Mesodermal cell (in vitro differentiated cells): ENCODE results near the gene PGPEP1.
A peak's percentile ranks its signal among the peaks of the same experiment; 100 is the strongest.

Experiments
- H3K27ac ChIP-seq: 2 replicates; pipeline ENCODE4 v1.7.0; 2013; ENCODE audit warnings: mild to moderate bottlenecking, low read depth, low read length, moderate library complexity; ENCODE audit not compliant: severe bottlenecking
- H3K36me3 ChIP-seq: 2 replicates; pipeline ENCODE4 v1.7.1; 2013; ENCODE audit warnings: mild to moderate bottlenecking, low read length, moderate library complexity; ENCODE audit not compliant: control insufficient read depth, insufficient read depth
- H3K4me1 ChIP-seq: one replicate; pipeline ENCODE4 v1.7.1; 2013; ENCODE audit warnings: mild to moderate bottlenecking, low read length; ENCODE audit not compliant: insufficient read depth, control insufficient read depth, poor library complexity, severe bottlenecking
- H3K4me3 ChIP-seq: 2 replicates; pipeline ENCODE4 v1.7.0; 2013; ENCODE audit warnings: low read length, control low read depth, mild to moderate bottlenecking; ENCODE audit not compliant: insufficient read depth, poor library complexity, severe bottlenecking; ENCODE audit errors: extremely low read depth
- H3K9me3 ChIP-seq: 2 replicates; pipeline ENCODE4 v1.7.1; 2013; ENCODE audit warnings: mild to moderate bottlenecking, low read length, moderate library complexity; ENCODE audit not compliant: control insufficient read depth
- WGBS, 2 experiments: methylation state at CpG; one replicate each; pipeline ENCODE4 v1.1.5; 2013; ENCODE audit warnings: missing lambda C conversion rate in 2 of 2; ENCODE audit not compliant: insufficient coverage in 2 of 2; 5-methylcytosine and 5-hydroxymethylcytosine counted together

PGPEP1 gene

DNA sequence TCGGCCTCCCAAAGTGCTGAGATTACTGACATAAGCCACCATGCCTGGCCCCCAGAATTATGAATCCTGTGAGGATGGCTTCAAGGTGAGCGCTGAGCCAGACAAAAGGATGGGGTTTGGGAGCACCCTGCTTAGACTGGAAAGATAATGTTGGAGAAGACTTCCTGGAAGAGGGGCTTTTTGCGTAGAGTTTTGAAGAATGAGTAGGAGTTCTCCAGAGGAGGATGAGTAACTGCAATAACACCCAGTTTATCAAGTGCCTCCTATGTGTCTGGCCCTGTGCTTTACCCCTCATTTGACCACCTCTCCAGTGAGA, 44.9 kb downstream of the PGPEP1 start:
- H3K27ac ChIP-seq, result peak overlapping the region; percentile 55
- H3K4me3 ChIP-seq, result no peak overlapping the region
- H3K36me3 ChIP-seq, result peaks cover 11% of the 10 kb centered on the region
- no peaks in the 10 kb centered on the region for H3K9me3 ChIP-seq
- peaks cover 31% of the 10 kb centered on the region for H3K4me1 ChIP-seq
- 96 to 100% methylated on average over 1 to 3 of the region's 3 CpGs for WGBS, 2 experiments

DNA sequence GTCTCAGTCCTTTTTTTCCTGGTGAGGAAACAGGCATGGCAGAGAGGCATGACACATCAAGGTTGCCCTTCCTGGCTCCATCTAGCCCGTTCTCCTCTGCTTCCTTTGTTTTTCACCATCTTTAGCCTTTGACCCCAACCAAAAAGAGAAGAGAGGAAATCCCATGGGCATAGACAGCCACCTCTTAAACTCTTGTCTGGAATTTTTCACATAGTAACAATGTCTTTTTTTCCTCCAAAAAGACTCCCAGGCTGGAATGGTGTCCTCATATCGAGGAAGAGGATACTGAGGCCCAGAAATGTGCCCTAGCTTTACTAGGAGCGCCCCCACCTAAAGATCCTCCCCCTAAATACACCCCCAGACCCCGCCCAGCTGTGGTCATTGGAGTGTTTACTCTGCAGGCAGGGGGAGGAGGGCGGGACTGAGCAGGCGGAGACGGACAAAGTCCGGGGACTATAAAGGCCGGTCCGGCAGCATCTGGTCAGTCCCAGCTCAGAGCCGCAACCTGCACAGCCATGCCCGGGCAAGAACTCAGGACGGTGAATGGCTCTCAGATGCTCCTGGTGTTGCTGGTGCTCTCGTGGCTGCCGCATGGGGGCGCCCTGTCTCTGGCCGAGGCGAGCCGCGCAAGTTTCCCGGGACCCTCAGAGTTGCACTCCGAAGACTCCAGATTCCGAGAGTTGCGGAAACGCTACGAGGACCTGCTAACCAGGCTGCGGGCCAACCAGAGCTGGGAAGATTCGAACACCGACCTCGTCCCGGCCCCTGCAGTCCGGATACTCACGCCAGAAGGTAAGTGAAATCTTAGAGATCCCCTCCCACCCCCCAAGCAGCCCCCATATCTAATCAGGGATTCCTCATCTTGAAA, 45.5 kb downstream of the PGPEP1 start, which contains the start of gene GDF15:
GDF15 (plus strand) TSS at position 484 of the 868 bp plus-strand sequence; CDS start at position 516, 32 bp downstream.
- Histone ChIP-seq H3K4me1 (peaks cover 31% of the 10 kb centered on the region), H3K27ac (peak within 1 kb of the TSS; percentile 55), H3K9me3 (no peaks in the 10 kb centered on the region), H3K36me3 (peaks cover 11% of the 10 kb centered on the region), H3K4me3 (peak within 1 kb of the TSS; percentile 47)
- 73 to 79% methylated on average over 19 to 30 of the region's 33 CpGs for WGBS, 2 experiments

DNA sequence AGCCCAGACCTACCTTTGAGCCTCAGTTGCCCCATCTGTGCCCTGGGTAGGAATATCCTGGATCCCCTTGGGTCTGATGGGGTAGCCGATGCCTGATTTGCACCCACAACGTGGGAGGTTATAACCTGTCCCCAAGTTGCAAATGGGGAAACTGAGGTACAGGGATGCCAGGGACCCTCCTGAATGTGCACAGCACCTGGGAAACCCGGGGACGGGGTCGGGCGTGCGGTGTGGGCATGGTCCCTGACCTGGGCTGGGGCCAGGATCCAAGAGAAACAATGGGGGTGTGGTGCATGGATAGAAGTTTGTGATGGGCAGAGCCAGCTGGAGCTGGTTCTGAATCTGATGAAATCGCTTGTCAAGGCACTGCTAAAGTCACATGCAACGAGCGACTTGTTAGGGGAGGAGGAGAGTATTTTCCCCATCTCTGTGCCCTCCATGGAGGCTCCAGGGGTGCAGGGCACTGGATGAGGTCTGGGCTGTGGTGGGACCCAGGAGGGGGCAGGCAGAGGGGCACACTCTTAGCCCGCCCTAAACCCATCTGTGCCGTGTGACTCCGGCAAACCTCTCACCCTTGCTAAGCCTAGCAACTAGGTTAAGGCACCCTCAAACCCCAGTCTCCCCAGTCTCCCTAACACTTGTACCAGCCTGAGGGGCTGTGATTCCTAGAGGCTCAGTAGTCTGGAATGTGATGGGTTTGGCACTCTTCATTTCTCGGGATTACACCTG, 46.3 kb downstream of the PGPEP1 start:
- Histone ChIP-seq H3K36me3 (peaks cover 11% of the 10 kb centered on the region), H3K4me3 (peak overlapping the region; percentile 47), H3K27ac (no peak overlapping the region), H3K4me1 (peaks cover 31% of the 10 kb centered on the region), H3K9me3 (no peaks in the 10 kb centered on the region)
- 87 to 93% methylated on average over 12 to 13 of the region's 14 CpGs for WGBS, 2 experiments

DNA sequence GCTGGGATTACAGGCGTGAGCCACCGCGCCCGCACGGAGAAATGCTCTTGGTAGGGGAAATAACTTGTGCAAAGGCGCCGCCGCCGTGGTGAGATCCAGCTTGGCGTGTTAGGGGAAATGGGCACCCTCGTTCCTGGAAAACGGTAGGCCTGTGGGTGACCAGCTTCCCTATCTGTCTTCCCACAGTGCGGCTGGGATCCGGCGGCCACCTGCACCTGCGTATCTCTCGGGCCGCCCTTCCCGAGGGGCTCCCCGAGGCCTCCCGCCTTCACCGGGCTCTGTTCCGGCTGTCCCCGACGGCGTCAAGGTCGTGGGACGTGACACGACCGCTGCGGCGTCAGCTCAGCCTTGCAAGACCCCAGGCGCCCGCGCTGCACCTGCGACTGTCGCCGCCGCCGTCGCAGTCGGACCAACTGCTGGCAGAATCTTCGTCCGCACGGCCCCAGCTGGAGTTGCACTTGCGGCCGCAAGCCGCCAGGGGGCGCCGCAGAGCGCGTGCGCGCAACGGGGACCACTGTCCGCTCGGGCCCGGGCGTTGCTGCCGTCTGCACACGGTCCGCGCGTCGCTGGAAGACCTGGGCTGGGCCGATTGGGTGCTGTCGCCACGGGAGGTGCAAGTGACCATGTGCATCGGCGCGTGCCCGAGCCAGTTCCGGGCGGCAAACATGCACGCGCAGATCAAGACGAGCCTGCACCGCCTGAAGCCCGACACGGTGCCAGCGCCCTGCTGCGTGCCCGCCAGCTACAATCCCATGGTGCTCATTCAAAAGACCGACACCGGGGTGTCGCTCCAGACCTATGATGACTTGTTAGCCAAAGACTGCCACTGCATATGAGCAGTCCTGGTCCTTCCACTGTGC, 47.9 kb downstream of the PGPEP1 start:
- Histone ChIP-seq H3K9me3 (no peaks in the 10 kb centered on the region), H3K4me1 (peaks cover 19% of the 10 kb centered on the region), H3K4me3 (peak overlapping the region; percentile 47), H3K36me3 (peaks cover 11% of the 10 kb centered on the region), H3K27ac (no peak overlapping the region)
- 29 to 31% methylated on average over 82 to 86 of the region's 86 CpGs for WGBS, 2 experiments

DNA sequence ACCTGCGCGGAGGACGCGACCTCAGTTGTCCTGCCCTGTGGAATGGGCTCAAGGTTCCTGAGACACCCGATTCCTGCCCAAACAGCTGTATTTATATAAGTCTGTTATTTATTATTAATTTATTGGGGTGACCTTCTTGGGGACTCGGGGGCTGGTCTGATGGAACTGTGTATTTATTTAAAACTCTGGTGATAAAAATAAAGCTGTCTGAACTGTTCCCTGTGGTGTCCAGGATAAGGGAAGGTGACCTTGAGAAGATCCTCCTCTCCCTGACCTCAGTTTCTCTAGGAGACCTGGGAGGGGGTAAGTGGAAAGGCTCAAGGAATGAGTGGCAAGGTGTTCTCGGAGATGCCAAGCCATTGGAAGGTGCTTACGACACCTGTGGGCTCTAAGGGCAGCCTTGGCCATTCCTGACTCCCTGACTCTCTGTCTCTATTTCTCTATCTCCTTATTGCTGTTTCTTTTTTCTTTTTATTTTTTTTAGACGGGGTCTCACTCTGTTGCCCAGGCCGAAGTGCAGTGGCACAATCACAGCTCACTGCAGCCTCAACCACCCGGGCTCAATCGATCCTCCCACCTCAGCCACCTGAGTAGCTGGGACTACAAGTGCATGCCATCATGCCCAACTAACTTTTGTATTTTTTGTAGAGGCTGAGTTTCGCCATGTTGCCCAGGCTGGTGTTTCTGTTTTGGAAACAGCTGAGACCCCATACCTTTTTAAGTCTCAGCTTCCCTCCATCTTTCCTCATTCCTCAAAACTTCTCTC, 48.7 kb downstream of the PGPEP1 start:
- peaks cover 19% of the 10 kb centered on the region for H3K4me1 ChIP-seq
- no peaks in the 10 kb centered on the region for H3K9me3 ChIP-seq
- peaks cover 11% of the 10 kb centered on the region for H3K36me3 ChIP-seq
- peak overlapping the region; percentile 47 for H3K4me3 ChIP-seq
- no peak overlapping the region for H3K27ac ChIP-seq
- 97 to 100% methylated on average over 7 to 10 of the region's 13 CpGs for WGBS, 2 experiments

DNA sequence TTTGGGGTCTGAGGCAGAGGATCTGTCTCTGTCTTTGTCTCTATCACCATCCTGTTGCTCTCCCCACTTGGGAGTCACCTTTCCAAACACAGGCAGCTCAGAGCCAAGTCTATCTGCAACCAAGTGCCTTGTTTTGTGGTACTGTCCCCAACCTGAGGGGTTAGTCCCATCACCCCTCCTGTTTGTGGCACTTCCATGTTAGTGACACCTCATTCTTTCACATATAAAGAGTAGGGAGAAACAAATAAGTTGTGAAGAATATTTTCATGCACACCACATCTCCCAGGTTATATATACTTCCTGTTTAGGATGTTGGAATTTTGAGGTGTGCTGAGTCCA, 49.3 kb downstream of the PGPEP1 start:
- H3K9me3 ChIP-seq, result no peaks in the 10 kb centered on the region
- H3K4me3 ChIP-seq, result no peak overlapping the region
- peaks cover 11% of the 10 kb centered on the region for H3K36me3 ChIP-seq
- H3K27ac ChIP-seq, result no peak overlapping the region
- H3K4me1 ChIP-seq, result peaks cover 19% of the 10 kb centered on the region

DNA sequence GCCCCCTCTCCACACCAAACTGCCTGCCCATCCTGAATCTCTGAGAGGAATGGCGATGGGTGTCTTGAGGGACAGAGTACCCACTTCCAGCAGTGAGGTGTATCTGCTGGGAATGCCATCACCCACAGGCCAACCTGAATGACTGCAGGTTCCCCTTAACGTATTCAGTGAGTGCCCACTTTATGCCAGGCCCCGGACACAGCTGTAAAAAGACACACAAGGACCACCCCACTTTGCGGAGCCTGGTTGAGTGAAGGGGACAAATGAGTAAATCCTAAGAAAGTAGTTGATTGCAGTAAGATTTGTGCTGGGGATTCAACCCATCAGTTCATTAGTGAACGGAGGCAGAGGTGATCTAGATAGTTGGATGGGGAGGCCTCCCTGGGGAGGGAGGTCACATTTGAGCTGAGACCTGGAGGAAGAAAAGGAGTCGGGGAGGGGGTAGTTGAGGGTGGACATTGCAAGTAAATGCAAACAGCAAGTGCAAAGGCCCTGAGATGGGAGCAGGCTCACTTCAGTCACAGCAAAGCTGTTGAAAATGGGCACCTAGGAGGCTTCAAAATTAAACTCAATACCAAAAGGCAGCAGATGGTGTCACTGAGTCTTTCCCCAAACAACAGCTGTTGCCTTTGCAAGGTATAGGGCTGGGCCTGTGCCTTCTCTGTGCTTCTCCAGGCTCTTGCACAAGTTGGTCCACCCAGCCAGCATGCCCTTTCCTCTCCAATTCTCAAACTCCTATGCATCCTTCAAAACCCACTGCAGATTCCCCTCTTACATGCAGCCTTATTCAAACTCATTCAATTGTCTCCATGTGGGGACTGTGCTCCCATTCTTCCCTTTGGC, 49.9 kb downstream of the PGPEP1 start:
- peaks cover 15% of the 10 kb centered on the region for H3K4me1 ChIP-seq
- no peak overlapping the region for H3K4me3 ChIP-seq
- no peak overlapping the region for H3K27ac ChIP-seq
- 75 to 86% methylated on average over 2 to 5 of the region's 6 CpGs for WGBS, 2 experiments
- H3K9me3 ChIP-seq, result no peaks in the 10 kb centered on the region
- peaks cover 11% of the 10 kb centered on the region for H3K36me3 ChIP-seq

DNA sequence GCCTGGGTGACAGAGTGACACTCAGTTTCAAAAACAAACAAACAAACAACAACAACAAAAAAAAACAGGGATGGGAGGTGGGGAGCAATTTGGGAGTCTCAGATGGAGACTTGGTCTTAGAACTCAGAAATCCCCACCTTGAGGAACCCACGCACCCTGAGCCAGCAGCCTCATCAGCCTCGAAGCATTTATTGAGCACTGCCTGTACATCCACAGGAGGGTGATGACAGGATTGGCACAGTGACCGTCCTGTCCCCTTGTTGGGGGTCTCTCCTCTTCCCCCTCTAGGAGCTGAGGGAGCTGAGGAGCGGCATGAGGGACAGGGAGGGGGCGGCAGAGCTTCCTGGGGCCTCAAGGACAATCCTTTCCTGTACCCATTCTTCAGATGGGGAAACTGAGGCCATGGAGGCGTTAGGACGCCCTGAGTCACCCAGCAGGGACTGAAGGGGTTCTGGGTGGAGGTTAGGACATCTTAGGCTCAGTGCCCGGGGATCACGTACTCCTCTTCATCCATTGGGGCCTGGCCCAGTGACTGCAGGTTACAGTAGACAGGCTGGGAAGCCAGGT, 51.2 kb downstream of the PGPEP1 start:
- WGBS, 2 experiments, result 90 to 97% methylated on average over 3 to 6 of the region's 9 CpGs
- H3K36me3 ChIP-seq, result peaks cover 11% of the 10 kb centered on the region
- no peak overlapping the region for H3K4me3 ChIP-seq
- H3K9me3 ChIP-seq, result no peaks in the 10 kb centered on the region
- no peak overlapping the region for H3K27ac ChIP-seq
- H3K4me1 ChIP-seq, result peaks cover 5% of the 10 kb centered on the region

DNA sequence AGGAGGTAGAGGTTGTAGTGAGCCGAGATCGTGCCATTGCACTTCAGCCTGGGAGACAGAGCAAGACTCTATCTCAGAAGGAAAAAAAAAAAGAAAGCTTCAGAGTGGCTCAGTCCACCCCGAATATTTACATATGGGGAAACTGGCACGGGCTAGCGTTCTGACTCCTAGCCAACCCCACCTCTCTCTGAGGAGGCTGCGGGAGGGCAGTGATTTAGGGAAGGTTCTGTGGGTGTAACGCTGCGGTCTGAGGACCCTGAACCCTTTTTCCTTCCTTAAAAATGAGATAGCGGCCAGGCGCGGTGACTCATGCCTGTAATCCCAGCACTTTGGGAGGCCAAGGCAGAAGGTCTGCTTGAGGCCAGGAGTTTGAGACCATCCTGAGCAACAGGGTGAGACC, 52.0 kb downstream of the PGPEP1 start:
- no peaks in the 10 kb centered on the region for H3K4me1 ChIP-seq
- no peak overlapping the region for H3K4me3 ChIP-seq
- WGBS, 2 experiments, result 93 to 98% methylated on average over 5 to 6 of the region's 11 CpGs
- no peaks in the 10 kb centered on the region for H3K9me3 ChIP-seq
- H3K36me3 ChIP-seq, result peaks cover 11% of the 10 kb centered on the region
- no peak overlapping the region for H3K27ac ChIP-seq
